Natural killer cell (primary cell): ENCODE results near the gene POLR3H. TPM values are rescaled to one million over a fixed set of nuclear protein-coding genes. Genes with fewer than 3 reads are reported as not detected.

ENCODE experiments used
- ATAC-seq, 3 donors: fragments of 150-1000 bp in 2 of 3; fragments of 200-7000 bp in 1 of 3; cut with Tn5 transposase; 1 replicate in 1 of 3; 2 replicates in 2 of 3; pipeline ENCODE4 v1.10.0; 2021; ENCODE audit warnings: mild to moderate bottlenecking in 2 of 3, moderate library complexity in 2 of 3
- DNase-seq, 2 donors: peaks; one replicate each; pipeline versions ENCODE4 v3.0.0 to v3.0.0-alpha.2; 2013 to 2021; ENCODE audit warnings: mixed read lengths in 1 of 2
- H3K27ac ChIP-seq: one replicate; pipeline ENCODE4 v1.5.1; 2013; ENCODE audit warnings: mild to moderate bottlenecking, low read length
- H3K27me3 ChIP-seq: one replicate; pipeline ENCODE4 v1.6.1; 2013; ENCODE audit warnings: low read length; ENCODE audit not compliant: control insufficient read depth, insufficient read depth
- H3K36me3 ChIP-seq: one replicate; pipeline ENCODE4 v1.6.1; 2013; ENCODE audit warnings: low read length; ENCODE audit not compliant: control insufficient read depth, insufficient read depth
- H3K4me1 ChIP-seq: one replicate; pipeline ENCODE4 v1.6.1; 2013; ENCODE audit warnings: low read length; ENCODE audit not compliant: control insufficient read depth, insufficient read depth
- H3K4me3 ChIP-seq: one replicate; pipeline ENCODE4 v1.5.1; 2013; ENCODE audit warnings: low read length
- H3K9me3 ChIP-seq: one replicate; pipeline ENCODE4 v1.6.1; 2013; ENCODE audit warnings: low read length; ENCODE audit not compliant: control insufficient read depth, insufficient read depth
- H3K27ac Mint-ChIP-seq, 2 donors: one replicate each; pipeline ENCODE4 v1.8.0; 2022; ENCODE audit warnings: mild to moderate bottlenecking in 2 of 2, mixed read lengths in 2 of 2, moderate library complexity in 1 of 2
- H3K27me3 Mint-ChIP-seq, 2 donors: one replicate each; pipeline ENCODE4 v1.8.0; 2022; ENCODE audit warnings: low read depth in 2 of 2, mixed read lengths in 2 of 2
- H3K36me3 Mint-ChIP-seq: one replicate; pipeline ENCODE4 v1.8.0; 2022; ENCODE audit warnings: mixed read lengths
- H3K4me1 Mint-ChIP-seq, 2 donors: one replicate each; pipeline ENCODE4 v1.8.0; 2022; ENCODE audit warnings: mixed read lengths in 2 of 2
- H3K4me3 Mint-ChIP-seq: one replicate; pipeline ENCODE4 v1.8.0; 2022; ENCODE audit warnings: mild to moderate bottlenecking, moderate library complexity, mixed read lengths
- H3K9me3 Mint-ChIP-seq, 2 donors: one replicate each; pipeline ENCODE4 v1.8.0; 2022; ENCODE audit warnings: mixed read lengths in 2 of 2
- WGBS: methylation state at CpG from one replicate; pipeline ENCODE4 v1.1.7; 2013; ENCODE audit warnings: missing lambda C conversion rate; ENCODE audit not compliant: insufficient coverage; 5-methylcytosine and 5-hydroxymethylcytosine counted together
- intact Hi-C: fragments of 100-400 bp; cut with micrococcal nuclease; formaldehyde crosslinking; loops from one replicate; pipeline ENCODE4 v1.14.2; 2022
- total RNA-seq, 4 donors: library from RNA; stranded (reverse); fragments of 120-200 nt in 1 of 4; gene quantifications; one replicate each; pipeline versions ENCODE4 v1.2.3 to v1.2.4, GENCODE V29; 2013 to 2022
- TF ChIP-seq, protein P1 (sequence below): fragments of 200-600 bp; IDR thresholded peaks from one replicate; pipeline ENCODE4 v1.8.0; 2022; ENCODE audit warnings: antibody characterized with exemption

Gene POLR3H
- total RNA-seq, 3 donors from 2014 or later (not counting 1 experiment from before 2014, with no cell fraction given) = 13.1 to 18.8 (median 16.2) TPM

DNA sequence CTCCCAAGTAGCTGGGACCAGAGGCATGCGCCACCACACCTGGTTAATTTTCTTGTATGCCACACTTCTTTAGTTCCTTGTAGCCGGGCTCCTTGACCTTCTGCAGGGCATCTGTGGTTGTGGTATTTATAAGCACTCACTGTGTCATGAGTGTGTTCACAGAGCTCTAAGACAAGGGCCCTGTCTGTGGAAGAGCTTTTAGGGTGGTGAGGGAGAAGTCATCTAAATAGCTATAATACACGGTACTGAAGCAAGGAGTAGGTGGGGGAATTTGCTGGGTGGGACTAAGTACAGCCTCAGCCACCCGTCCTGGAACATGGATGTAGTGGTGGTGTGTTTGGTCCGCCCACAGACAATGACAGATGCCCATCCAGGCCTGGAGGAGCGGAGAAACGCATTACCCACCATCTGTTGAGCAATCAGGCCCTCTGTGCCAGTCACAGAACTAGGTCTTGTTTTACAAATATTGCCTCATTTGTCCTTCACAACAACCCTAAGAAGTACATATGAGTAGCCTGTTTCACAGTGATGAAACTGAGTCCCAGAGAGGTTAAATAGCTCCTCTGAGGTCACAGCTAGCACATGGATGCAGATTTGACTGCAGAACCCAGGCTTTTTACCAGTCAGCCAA, 65.3 kb downstream of the POLR3H start:
- TF ChIP-seq, protein P1, sequence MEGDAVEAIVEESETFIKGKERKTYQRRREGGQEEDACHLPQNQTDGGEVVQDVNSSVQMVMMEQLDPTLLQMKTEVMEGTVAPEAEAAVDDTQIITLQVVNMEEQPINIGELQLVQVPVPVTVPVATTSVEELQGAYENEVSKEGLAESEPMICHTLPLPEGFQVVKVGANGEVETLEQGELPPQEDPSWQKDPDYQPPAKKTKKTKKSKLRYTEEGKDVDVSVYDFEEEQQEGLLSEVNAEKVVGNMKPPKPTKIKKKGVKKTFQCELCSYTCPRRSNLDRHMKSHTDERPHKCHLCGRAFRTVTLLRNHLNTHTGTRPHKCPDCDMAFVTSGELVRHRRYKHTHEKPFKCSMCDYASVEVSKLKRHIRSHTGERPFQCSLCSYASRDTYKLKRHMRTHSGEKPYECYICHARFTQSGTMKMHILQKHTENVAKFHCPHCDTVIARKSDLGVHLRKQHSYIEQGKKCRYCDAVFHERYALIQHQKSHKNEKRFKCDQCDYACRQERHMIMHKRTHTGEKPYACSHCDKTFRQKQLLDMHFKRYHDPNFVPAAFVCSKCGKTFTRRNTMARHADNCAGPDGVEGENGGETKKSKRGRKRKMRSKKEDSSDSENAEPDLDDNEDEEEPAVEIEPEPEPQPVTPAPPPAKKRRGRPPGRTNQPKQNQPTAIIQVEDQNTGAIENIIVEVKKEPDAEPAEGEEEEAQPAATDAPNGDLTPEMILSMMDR = no peak
- intact Hi-C loops = no loop called here
- peaks cover 12% of the 10 kb centered on the region for H3K4me1 ChIP-seq
- ATAC-seq = no peak
- Mint-ChIP-seq H3K4me3 (no peak overlapping the region), H3K4me1 (peaks cover 10 to 20% of the 10 kb centered on the region in 2 donors), H3K9me3 (no peaks in the 10 kb centered on the region), H3K36me3 (no peaks in the 10 kb centered on the region), H3K27ac (no peak overlapping the region), H3K27me3 (no peaks in the 10 kb centered on the region)
- 62% methylated on average over 7 of the region's 7 CpGs for WGBS
- H3K27me3 ChIP-seq = no peaks in the 10 kb centered on the region
- H3K27ac ChIP-seq = peak overlapping the region; percentile 37
- H3K4me3 ChIP-seq = no peak overlapping the region
- no peaks in the 10 kb centered on the region for H3K9me3 ChIP-seq
- H3K36me3 ChIP-seq = peaks cover 2% of the 10 kb centered on the region
- DNase-seq = no peak

- Histone ChIP-seq H3K4me3 (no peak overlapping the region), H3K4me1 (peaks cover 12% of the 10 kb centered on the region), H3K9me3 (no peaks in the 10 kb centered on the region), H3K27ac (peak overlapping the region; percentile 37), H3K36me3 (peaks cover 2% of the 10 kb centered on the region), H3K27me3 (no peaks in the 10 kb centered on the region)
- Mint-ChIP-seq H3K9me3 (no peaks in the 10 kb centered on the region), H3K27me3 (no peaks in the 10 kb centered on the region), H3K36me3 (no peaks in the 10 kb centered on the region), H3K4me1 (peaks cover 15 to 20% of the 10 kb centered on the region in 2 donors), H3K27ac (no peak overlapping the region), H3K4me3 (no peak overlapping the region)
- intact Hi-C loops = no loop called here
- ATAC-seq = no peak
- TF ChIP-seq, protein P1 = no peak
- DNase-seq = no peak
- 70% methylated on average over 2 of the region's 2 CpGs for WGBS
Observed at GRCh38 chr22:41478473-41478872, 65.8 kb downstream of the POLR3H start.

Other genes with a start within 250 kb of the POLR3H start
- gene ZC3H7B, start 242.9 kb downstream of the POLR3H start, total RNA-seq = 10 to 100 TPM; 33.9 to 40.3 (median 38.3) TPM
- 1 to 10 TPM; 2.7 to 5.5 (median 3.0) TPM for gene TEF, start 162.5 kb downstream of the POLR3H start, total RNA-seq
- gene TOB2, start 97.7 kb downstream of the POLR3H start, total RNA-seq = 10 to 100 TPM; 26.4 to 42.2 (median 32.6) TPM
- 10 to 100 TPM; 31.8 to 41.8 (median 37.6) TPM for gene PHF5A, start 75.8 kb downstream of the POLR3H start, total RNA-seq
- 10 to 100 TPM; 77.9 to 99.8 (median 89.5) TPM for gene ACO2, start 75.4 kb downstream of the POLR3H start, total RNA-seq
- gene CSDC2, start 16.5 kb upstream of the POLR3H start, total RNA-seq = not detected
- 10 to 100 TPM; 13.1 to 20.4 (median 16.4) TPM for gene PMM1, start 45.4 kb upstream of the POLR3H start, total RNA-seq
- gene DESI1, start 76.6 kb upstream of the POLR3H start, total RNA-seq = 10 to 100 TPM; 15.0 to 22.2 (median 20.6) TPM
- gene XRCC6, start 76.8 kb upstream of the POLR3H start, total RNA-seq = 100 to 1,000 TPM; 134 to 142 (median 140) TPM
- gene SNU13, start 144.4 kb upstream of the POLR3H start, total RNA-seq = 100 to 1,000 TPM in 2 of 3 donors, 10 to 100 TPM in 1; 100.0 to 106 (median 101) TPM
- 10 to 100 TPM; 44.7 to 75.6 (median 50.3) TPM for gene MEI1, start 155.0 kb upstream of the POLR3H start, total RNA-seq